B cell (primary cell): ENCODE results near the gene POM121. TPM values are rescaled to one million over a fixed set of nuclear protein-coding genes. Genes with fewer than 3 reads are reported as not detected.
"Not testable (repeated sequence)": the region's sequence is repeated elsewhere in the genome, so short reads cannot be mapped to it uniquely, and the experiment has no call there.

ENCODE experiments used
- ATAC-seq: fragments of 200-7000 bp; cut with Tn5 transposase; one replicate; pipeline ENCODE4 v1.10.0; 2021; ENCODE audit warnings: low read depth, mild to moderate bottlenecking, moderate number of reproducible peaks, moderate library complexity
- CTCF ChIA-PET: fragments of 350-600 bp; sonication (Branson Sonifier 250); formaldehyde crosslinking; loops from one replicate; lab custom pipeline; 2021; ENCODE audit warnings: antibody characterized with exemption, inconsistent platforms; lab: Charles Lee
- POLR2A ChIA-PET: fragments of 350-600 bp; sonication (Branson Sonifier 250); formaldehyde crosslinking; loops from one replicate; lab custom pipeline; 2021; ENCODE audit warnings: antibody characterized with exemption; lab: Charles Lee
- DNase-seq: peaks from one replicate; pipeline ENCODE4 v3.0.0; 2013
- H2AFZ ChIP-seq: 2 replicates; pipeline ENCODE4 v1.6.1; 2012; ENCODE audit warnings: mild to moderate bottlenecking, low read depth, low read length; ENCODE audit not compliant: insufficient read depth, poor library complexity, severe bottlenecking
- H3K27ac ChIP-seq, 2 donors: 1 replicate in 1 of 2; 2 replicates in 1 of 2; pipeline ENCODE4 v1.5.1; 2012 to 2013; ENCODE audit warnings: low read length in 2 of 2, mild to moderate bottlenecking in 2 of 2, moderate library complexity in 1 of 2
- H3K27me3 ChIP-seq, 4 experiments: fragments of 200-600 bp in 1 of 4; sonication (generic) in 1 of 4; replicated peaks in 1 of 4; 1 replicate in 2 of 4; 2 replicates in 2 of 4; pipeline versions ENCODE4 v1.6.1 to v1.7.0; 2013 to 2016; ENCODE audit warnings: low read length in 3 of 4, mild to moderate bottlenecking in 2 of 4, mixed read lengths in 1 of 4, moderate library complexity in 1 of 4; ENCODE audit not compliant: insufficient read depth in 4 of 4, control insufficient read depth in 3 of 4; ENCODE audit errors: control extremely low read depth in 1 of 4
- H3K36me3 ChIP-seq, 2 experiments: replicated peaks in 1 of 2; 1 replicate in 1 of 2; 2 replicates in 1 of 2; pipeline versions ENCODE4 v1.6.1 to v1.7.1; 2013; ENCODE audit warnings: low read length in 1 of 2; ENCODE audit not compliant: insufficient read depth in 2 of 2, control insufficient read depth in 1 of 2; ENCODE audit errors: control extremely low read depth in 1 of 2, extremely low read depth in 1 of 2
- H3K4me1 ChIP-seq, 2 donors: fragments of 200-600 bp in 1 of 2; sonication (generic) in 1 of 2; 1 replicate in 1 of 2; 2 replicates in 1 of 2; pipeline versions ENCODE4 v1.5.1 to v1.6.1; 2013 to 2017; ENCODE audit warnings: low read length in 2 of 2; ENCODE audit not compliant: control insufficient read depth in 2 of 2, insufficient read depth in 2 of 2
- H3K4me2 ChIP-seq: replicated peaks from 2 replicates; pipeline ENCODE3; 2012; ENCODE audit warnings: mild to moderate bottlenecking, low read depth, low read length; ENCODE audit not compliant: poor library complexity, severe bottlenecking
- H3K4me3 ChIP-seq, 5 experiments: fragments of 200-600 bp in 1 of 5; sonication (generic) in 1 of 5; 1 replicate in 3 of 5; 2 replicates in 2 of 5; pipeline versions ENCODE4 v1.5.1 to v1.7.0; 2011 to 2016; ENCODE audit warnings: low read length in 4 of 5, mild to moderate bottlenecking in 4 of 5, low read depth in 2 of 5, control low read depth in 1 of 5, moderate library complexity in 1 of 5; ENCODE audit not compliant: insufficient read depth in 1 of 5; ENCODE audit errors: control extremely low read depth in 1 of 5, extremely low read depth in 1 of 5
- H3K79me2 ChIP-seq: fragments of 200-600 bp; sonication (generic); one replicate; pipeline ENCODE4 v1.6.0; 2016; ENCODE audit warnings: low read length; ENCODE audit not compliant: control insufficient read depth, insufficient read depth
- H3K9ac ChIP-seq: fragments of 200-600 bp; sonication (generic); 2 replicates; pipeline ENCODE4 v1.6.1; 2017; ENCODE audit warnings: mild to moderate bottlenecking, low read length, moderate library complexity
- H3K9me3 ChIP-seq, 3 donors: one replicate each; pipeline versions ENCODE4 v1.6.1 to v1.7.1; 2013; ENCODE audit warnings: low read length in 2 of 3; ENCODE audit not compliant: control insufficient read depth in 2 of 3, insufficient read depth in 1 of 3; ENCODE audit errors: control extremely low read depth in 1 of 3
- H4K20me1 ChIP-seq: 2 replicates; pipeline ENCODE4 v1.6.0; 2012; ENCODE audit warnings: mild to moderate bottlenecking, low read length; ENCODE audit not compliant: insufficient read depth, control insufficient read depth, poor library complexity, severe bottlenecking
- H3K27ac Mint-ChIP-seq: one replicate; pipeline ENCODE4 v1.8.0; 2021; ENCODE audit warnings: mixed read lengths
- H3K27me3 Mint-ChIP-seq: one replicate; pipeline ENCODE4 v1.8.0; 2021; ENCODE audit warnings: mixed read lengths
- H3K4me1 Mint-ChIP-seq: one replicate; pipeline ENCODE4 v1.8.0; 2021; ENCODE audit warnings: mixed read lengths
- H3K4me3 Mint-ChIP-seq: one replicate; pipeline ENCODE4 v1.8.0; 2021; ENCODE audit warnings: mixed read lengths
- H3K9me3 Mint-ChIP-seq: one replicate; pipeline ENCODE4 v1.8.0; 2022; ENCODE audit warnings: mixed read lengths; ENCODE audit not compliant: insufficient read depth
- WGBS: methylation state at CpG from one replicate; pipeline ENCODE4 v1.1.5; 2013; ENCODE audit warnings: missing lambda C conversion rate; ENCODE audit not compliant: insufficient coverage; 5-methylcytosine and 5-hydroxymethylcytosine counted together
- intact Hi-C: fragments of 100-400 bp; cut with micrococcal nuclease; formaldehyde crosslinking; loops from one replicate; pipeline ENCODE4 v1.10.0; 2022
- polyA plus RNA-seq: library from polyadenylated mRNA; depleted of rRNA; stranded (reverse); fragments of >200 nt; gene quantifications from 2 replicates; pipeline ENCODE4 v1.2.3, GENCODE V29; 2012
- total RNA-seq, 2 donors: library from RNA; stranded (reverse); fragments of 120-200 nt in 1 of 2; gene quantifications; 1 replicate in 1 of 2; 2 replicates in 1 of 2; pipeline versions ENCODE4 v1.2.3 to v1.2.4, GENCODE V29; 2013 to 2022

POM121 gene
- total and polyA plus RNA-seq, 2 donors (not counting 1 experiment from before 2014, with no cell fraction given) = 25.0 to 57.9 TPM

DNA sequence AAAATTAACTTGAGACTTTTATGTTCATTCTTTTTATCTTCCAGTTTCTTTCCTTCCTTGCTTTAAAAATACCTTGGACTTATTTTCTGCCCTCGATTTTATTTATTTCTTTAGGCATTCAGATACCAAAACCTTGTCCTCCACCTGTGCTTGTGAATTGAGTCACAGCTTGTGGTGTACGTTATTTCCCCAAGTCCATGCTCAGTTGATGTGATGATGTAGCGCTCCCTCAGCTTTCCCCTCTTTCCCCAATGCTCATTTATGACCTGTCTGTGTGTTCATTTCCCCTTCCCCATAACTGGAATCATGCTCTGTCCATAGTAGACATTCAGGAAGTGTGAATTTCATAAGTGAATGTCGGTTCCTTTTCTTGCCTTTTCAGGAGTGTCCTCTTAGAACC is 33.1 kb upstream of the POM121 start:
- H2AFZ ChIP-seq, H3K4me3 Mint-ChIP-seq, CTCF ChIA-PET, H3K27me3 Mint-ChIP-seq, intact Hi-C loops, ATAC-seq, H3K9me3 Mint-ChIP-seq, H3K4me1 ChIP-seq, H3K27me3 ChIP-seq, H4K20me1 ChIP-seq, H3K9me3 ChIP-seq, H3K4me3 ChIP-seq, H3K4me1 Mint-ChIP-seq, POLR2A ChIA-PET, H3K9ac ChIP-seq, DNase-seq, H3K4me2 ChIP-seq, H3K27ac ChIP-seq, H3K27ac Mint-ChIP-seq: not testable (repeated sequence)
- Histone ChIP-seq H3K79me2 (peaks cover 26% of the 10 kb centered on the region), H3K36me3 (peaks cover 5 to 25% of the 10 kb centered on the region in 2 experiments)
- no CpG with 5 or more reads among the region's 4 CpGs for WGBS

DNA sequence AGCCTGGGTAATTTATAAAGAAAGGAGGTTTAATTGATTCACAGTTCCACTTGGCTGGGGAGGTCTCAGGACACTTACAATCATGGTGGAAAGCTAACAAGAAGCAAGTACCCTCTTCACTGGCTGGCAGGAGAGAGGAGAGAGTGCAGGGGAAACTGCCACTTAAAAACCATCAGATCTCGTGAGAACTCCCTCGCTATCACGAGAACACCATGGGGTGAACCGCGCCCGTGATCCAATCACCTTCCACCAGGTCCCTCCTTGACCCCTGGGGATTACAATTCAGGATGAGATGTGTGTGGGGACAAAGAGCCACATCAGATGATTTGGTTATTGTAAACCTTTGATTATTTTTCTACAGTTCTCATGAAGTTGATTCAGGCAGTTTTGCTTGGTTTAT is 20.2 kb upstream of the POM121 start:
- H3K9me3 Mint-ChIP-seq, POLR2A ChIA-PET, H3K27ac Mint-ChIP-seq, H2AFZ ChIP-seq, CTCF ChIA-PET, intact Hi-C loops, H3K27ac ChIP-seq, H3K4me1 Mint-ChIP-seq, H3K4me2 ChIP-seq, H3K9ac ChIP-seq, H4K20me1 ChIP-seq, H3K27me3 ChIP-seq, H3K4me3 Mint-ChIP-seq, DNase-seq, H3K27me3 Mint-ChIP-seq, ATAC-seq, H3K4me3 ChIP-seq, H3K9me3 ChIP-seq, H3K4me1 ChIP-seq: not testable (repeated sequence)
- WGBS = no CpG with 5 or more reads among the region's 6 CpGs
- Histone ChIP-seq H3K79me2 (peaks cover 32% of the 10 kb centered on the region), H3K36me3 (peaks cover 0 to 21% of the 10 kb centered on the region in 2 experiments)

DNA sequence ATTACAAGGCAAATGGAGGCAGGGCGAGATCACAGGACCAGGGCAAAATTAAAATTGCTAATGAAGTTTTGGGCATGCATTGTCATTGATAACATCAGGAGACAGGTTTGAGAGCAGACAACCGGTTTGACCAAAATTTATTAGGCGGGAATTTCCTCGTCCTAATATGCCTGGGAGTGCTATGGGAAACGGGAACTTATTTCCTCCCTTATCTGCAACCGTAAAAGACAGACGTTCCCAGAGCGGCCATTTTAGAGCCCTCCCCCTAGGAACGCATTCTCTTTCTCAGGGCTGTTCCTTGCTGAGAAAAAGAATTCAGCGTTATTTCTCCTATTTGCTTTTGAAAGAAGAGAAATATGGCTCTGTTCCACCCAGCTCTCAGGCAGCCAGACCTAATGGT is 16.5 kb upstream of the POM121 start:
- intact Hi-C loops = not testable (repeated sequence)

DNA sequence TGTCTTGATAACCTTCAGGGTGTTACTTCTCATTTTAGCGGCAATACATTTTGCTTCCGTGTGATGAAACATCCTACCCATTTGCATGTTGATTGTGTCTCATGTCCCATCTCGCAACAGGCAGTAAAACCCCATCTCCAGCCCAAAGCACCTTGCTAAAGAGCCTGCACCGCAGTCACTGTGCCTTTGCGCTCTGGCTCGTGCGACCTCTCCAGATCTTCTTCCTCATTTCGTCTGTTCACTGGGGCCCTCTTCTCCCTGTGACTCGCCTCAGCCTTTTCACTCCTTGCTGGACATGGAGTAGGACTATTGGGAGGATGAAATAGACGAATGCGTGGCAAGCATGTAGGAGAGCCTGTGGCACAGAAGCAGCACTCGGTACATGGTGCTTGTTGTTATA is 13.5 kb upstream of the POM121 start:
- not testable (repeated sequence) for H2AFZ ChIP-seq
- WGBS = no CpG with 5 or more reads among the region's 12 CpGs

More for the DNA sequence above, 16.5 kb upstream of the POM121 start:
- DNase-seq, H2AFZ ChIP-seq, H4K20me1 ChIP-seq, H3K4me3 ChIP-seq, H3K9me3 ChIP-seq, H3K4me3 Mint-ChIP-seq, ATAC-seq, H3K27me3 ChIP-seq, CTCF ChIA-PET, H3K27me3 Mint-ChIP-seq, H3K27ac Mint-ChIP-seq, H3K9ac ChIP-seq, H3K9me3 Mint-ChIP-seq, H3K4me1 ChIP-seq, H3K4me2 ChIP-seq, H3K27ac ChIP-seq, H3K4me1 Mint-ChIP-seq, H3K36me3 ChIP-seq, POLR2A ChIA-PET: not testable (repeated sequence)
- WGBS = no CpG with 5 or more reads among the region's 10 CpGs
- peaks cover 24% of the 10 kb centered on the region for H3K79me2 ChIP-seq

More for the DNA sequence above, 13.5 kb upstream of the POM121 start:
- H3K27me3 ChIP-seq, H3K27me3 Mint-ChIP-seq, H3K9me3 Mint-ChIP-seq, H3K9me3 ChIP-seq, CTCF ChIA-PET, ATAC-seq, H3K9ac ChIP-seq, POLR2A ChIA-PET, intact Hi-C loops, H3K4me2 ChIP-seq, H3K4me3 Mint-ChIP-seq, H4K20me1 ChIP-seq, H3K4me1 ChIP-seq, H3K27ac Mint-ChIP-seq, H3K4me3 ChIP-seq, DNase-seq, H3K4me1 Mint-ChIP-seq, H3K27ac ChIP-seq: not testable (repeated sequence)
- H3K36me3 ChIP-seq = peaks cover 1 to 20% of the 10 kb centered on the region in 2 experiments
- H3K79me2 ChIP-seq = peaks cover 24% of the 10 kb centered on the region
